Measurements from ENCODE around the gene HUS1B. TPM values are rescaled to one million over a fixed set of nuclear protein-coding genes. Genes with fewer than 3 reads are reported as not detected.
"Not testable (repeated sequence)": the region's sequence is repeated elsewhere in the genome, so short reads cannot be mapped to it uniquely, and the experiment has no call there.

Gene HUS1B
- total RNA-seq, 2 experiments from 2014 or later: 1.6 to 2.0 TPM

GRCh38 chr6:667253-667927, 10.5 kb upstream of the HUS1B start:
- no peak for DNase-seq
- Mint-ChIP-seq H3K9me3 (peaks cover 13% of the 10 kb centered on the region), H3K27me3 (no peaks in the 10 kb centered on the region), H3K4me1 (peaks cover 16% of the 10 kb centered on the region), H3K27ac (no peak overlapping the region), H3K4me3 (no peak overlapping the region), H3K36me3 (peaks cover 43% of the 10 kb centered on the region)
- no peak for ATAC-seq (ENCODE audit: low read depth)
- POLR2A ChIA-PET: no interaction called here

- DNase-seq (no peak), ATAC-seq (ENCODE audit: low read depth) (no peak)
- no peaks in the 10 kb centered on the region for H3K27me3 Mint-ChIP-seq
- POLR2A ChIA-PET: no interaction called here
- no peak overlapping the region for H3K4me3 Mint-ChIP-seq
- peaks cover 29% of the 10 kb centered on the region for H3K4me1 Mint-ChIP-seq
- peaks cover 47% of the 10 kb centered on the region for H3K36me3 Mint-ChIP-seq
- H3K27ac Mint-ChIP-seq: no peak overlapping the region
- peaks cover 9% of the 10 kb centered on the region for H3K9me3 Mint-ChIP-seq
Observed at GRCh38 chr6:665403-666267, 8.7 kb upstream of the HUS1B start.

GRCh38 chr6:663788-664187, 6.9 kb upstream of the HUS1B start:
- H3K9me3 Mint-ChIP-seq; H3K27me3 Mint-ChIP-seq; ATAC-seq (ENCODE audit: low read depth); H3K4me3 Mint-ChIP-seq; H3K27ac Mint-ChIP-seq; POLR2A ChIA-PET; DNase-seq: not testable (repeated sequence)
- H3K36me3 Mint-ChIP-seq: peaks cover 43% of the 10 kb centered on the region
- H3K4me1 Mint-ChIP-seq: peaks cover 41% of the 10 kb centered on the region

GRCh38 chr6:659716-660581, 3.0 kb upstream of the HUS1B start:
- DNase-seq (no peak), ATAC-seq (ENCODE audit: low read depth) (no peak)
- Mint-ChIP-seq H3K9me3 (peaks cover 10% of the 10 kb centered on the region), H3K36me3 (peaks cover 46% of the 10 kb centered on the region), H3K27me3 (no peaks in the 10 kb centered on the region), H3K4me1 (peaks cover 40% of the 10 kb centered on the region), H3K4me3 (peak overlapping the region; percentile 55), H3K27ac (peak overlapping the region; percentile 55)
- POLR2A ChIA-PET: interaction anchor here (0.6 to 1.1 kb wide), 2 partner anchors 18 to 33 kb away, joined by 3 to 5 read pairs; partner anchors contain the start of gene EXOC2

GRCh38 chr6:658244-658643, 1.3 kb upstream of the HUS1B start:
- peaks cover 38% of the 10 kb centered on the region for H3K36me3 Mint-ChIP-seq
- POLR2A ChIA-PET: no interaction called here
- peaks cover 33% of the 10 kb centered on the region for H3K4me1 Mint-ChIP-seq
- no peak overlapping the region for H3K27ac Mint-ChIP-seq
- DNase-seq (no peak), ATAC-seq (ENCODE audit: low read depth) (no peak)
- H3K9me3 Mint-ChIP-seq: peaks cover 5% of the 10 kb centered on the region
- H3K4me3 Mint-ChIP-seq: no peak overlapping the region
- H3K27me3 Mint-ChIP-seq: no peaks in the 10 kb centered on the region

- DNase-seq: no peak
- POLR2A ChIA-PET: no interaction called here
- peaks cover 34% of the 10 kb centered on the region for H3K36me3 Mint-ChIP-seq
- H3K4me3 Mint-ChIP-seq: no peak overlapping the region
- no peak overlapping the region for H3K27ac Mint-ChIP-seq
- no peaks in the 10 kb centered on the region for H3K27me3 Mint-ChIP-seq
- H3K4me1 Mint-ChIP-seq: peaks cover 32% of the 10 kb centered on the region
- H3K9me3 Mint-ChIP-seq: peaks cover 2% of the 10 kb centered on the region
- ATAC-seq (ENCODE audit: low read depth): no peak
Observed at GRCh38 chr6:657743-658142, 843 bp upstream of the HUS1B start.

GRCh38 chr6:654136-654535, 2.8 kb downstream of the HUS1B start:
- POLR2A ChIA-PET: no interaction called here
- no peaks in the 10 kb centered on the region for H3K27me3 Mint-ChIP-seq
- peaks cover 21% of the 10 kb centered on the region for H3K36me3 Mint-ChIP-seq
- no peak overlapping the region for H3K27ac Mint-ChIP-seq
- peaks cover 4% of the 10 kb centered on the region for H3K4me1 Mint-ChIP-seq
- ATAC-seq (ENCODE audit: low read depth) (no peak), DNase-seq (no peak)
- H3K9me3 Mint-ChIP-seq: peaks cover 1% of the 10 kb centered on the region
- H3K4me3 Mint-ChIP-seq: no peak overlapping the region

- DNase-seq (no peak), ATAC-seq (ENCODE audit: low read depth) (no peak)
- H3K27ac Mint-ChIP-seq: no peak overlapping the region
- POLR2A ChIA-PET: no interaction called here
- peaks cover 18% of the 10 kb centered on the region for H3K36me3 Mint-ChIP-seq
- H3K4me1 Mint-ChIP-seq: peaks cover 4% of the 10 kb centered on the region
- peaks cover 1% of the 10 kb centered on the region for H3K9me3 Mint-ChIP-seq
- no peaks in the 10 kb centered on the region for H3K27me3 Mint-ChIP-seq
- no peak overlapping the region for H3K4me3 Mint-ChIP-seq
Observed at GRCh38 chr6:652865-653264, 4.0 kb downstream of the HUS1B start.

GRCh38 chr6:650098-650497, 6.8 kb downstream of the HUS1B start:
- H3K4me1 Mint-ChIP-seq: peaks cover 6% of the 10 kb centered on the region
- no peak for ATAC-seq (ENCODE audit: low read depth)
- H3K27me3 Mint-ChIP-seq: no peaks in the 10 kb centered on the region
- DNase-seq: no peak
- H3K36me3 Mint-ChIP-seq: peaks cover 4% of the 10 kb centered on the region
- POLR2A ChIA-PET: no interaction called here
- no peak overlapping the region for H3K4me3 Mint-ChIP-seq
- H3K27ac Mint-ChIP-seq: no peak overlapping the region
- H3K9me3 Mint-ChIP-seq: no peaks in the 10 kb centered on the region

- Mint-ChIP-seq H3K27me3 (no peaks in the 10 kb centered on the region), H3K4me3 (no peak overlapping the region), H3K4me1 (peaks cover 8% of the 10 kb centered on the region), H3K27ac (no peak overlapping the region), H3K9me3 (peaks cover 7% of the 10 kb centered on the region), H3K36me3 (peaks cover 5% of the 10 kb centered on the region)
- DNase-seq: no peak
- POLR2A ChIA-PET: no interaction called here
- no peak for ATAC-seq (ENCODE audit: low read depth)
Observed at GRCh38 chr6:642805-643204, 14.1 kb downstream of the HUS1B start.

- POLR2A ChIA-PET: no interaction called here
- no peak overlapping the region for H3K27ac Mint-ChIP-seq
- H3K27me3 Mint-ChIP-seq: no peaks in the 10 kb centered on the region
- DNase-seq (no peak), ATAC-seq (ENCODE audit: low read depth) (no peak)
- H3K9me3 Mint-ChIP-seq: peaks cover 7% of the 10 kb centered on the region
- no peak overlapping the region for H3K4me3 Mint-ChIP-seq
- H3K36me3 Mint-ChIP-seq: peaks cover 12% of the 10 kb centered on the region
- H3K4me1 Mint-ChIP-seq: peaks cover 8% of the 10 kb centered on the region
Observed at GRCh38 chr6:641225-641985, 15.5 kb downstream of the HUS1B start.

- POLR2A ChIA-PET: no interaction called here
- Mint-ChIP-seq H3K27me3 (no peaks in the 10 kb centered on the region), H3K36me3 (peaks cover 19% of the 10 kb centered on the region), H3K4me3 (no peak overlapping the region), H3K9me3 (peaks cover 2% of the 10 kb centered on the region), H3K27ac (no peak overlapping the region), H3K4me1 (no peaks in the 10 kb centered on the region)
- DNase-seq (no peak), ATAC-seq (ENCODE audit: low read depth) (no peak)
Observed at GRCh38 chr6:636488-636887, 20.4 kb downstream of the HUS1B start.

GRCh38 chr6:635233-635632, 21.7 kb downstream of the HUS1B start:
- H3K27ac Mint-ChIP-seq: no peak overlapping the region
- no peaks in the 10 kb centered on the region for H3K27me3 Mint-ChIP-seq
- H3K4me3 Mint-ChIP-seq: no peak overlapping the region
- DNase-seq (no peak), ATAC-seq (ENCODE audit: low read depth) (no peak)
- H3K9me3 Mint-ChIP-seq: no peaks in the 10 kb centered on the region
- H3K4me1 Mint-ChIP-seq: no peaks in the 10 kb centered on the region
- POLR2A ChIA-PET: no interaction called here
- H3K36me3 Mint-ChIP-seq: peaks cover 16% of the 10 kb centered on the region
